Keratinocyte (primary cell): ENCODE results near the gene SLC7A11. TPM values are rescaled to one million over a fixed set of nuclear protein-coding genes. Genes with fewer than 3 reads are reported as not detected.

Source experiments
- DNase-seq: peaks from one replicate; pipeline ENCODE4 v3.0.0-alpha.2; 2011; ENCODE audit warnings: low read depth, missing footprints, low spot score
- FAIRE-seq: peaks from 2 replicates; lab custom pipeline; 2011; peaks lifted over from hg19 to GRCh38; lab: Jason Lieb, UNC
- H2AFZ ChIP-seq: 2 replicates; pipeline ENCODE4 v1.6.0; 2012; ENCODE audit warnings: low read length, control low read depth, inconsistent platforms; ENCODE audit not compliant: control insufficient read depth
- H3K27ac ChIP-seq: 2 replicates; pipeline ENCODE4 v1.5.1; 2011; ENCODE audit warnings: low read length; ENCODE audit not compliant: control insufficient read depth, insufficient read depth
- H3K27me3 ChIP-seq: 3 replicates; pipeline ENCODE4 v1.6.0; 2011; ENCODE audit warnings: low read length; ENCODE audit not compliant: control insufficient read depth, insufficient read depth; ENCODE audit errors: extremely low read depth
- H3K36me3 ChIP-seq, 2 experiments: 2 replicates in 1 of 2; 3 replicates in 1 of 2; pipeline ENCODE4 v1.5.1; 2011; ENCODE audit warnings: low read length in 2 of 2, mild to moderate bottlenecking in 1 of 2; ENCODE audit not compliant: control insufficient read depth in 2 of 2, insufficient read depth in 2 of 2; ENCODE audit errors: extremely low read depth in 1 of 2
- H3K4me1 ChIP-seq: 3 replicates; pipeline ENCODE4 v1.5.1; 2011; ENCODE audit warnings: low read length; ENCODE audit not compliant: control insufficient read depth, insufficient read depth; ENCODE audit errors: extremely low read depth
- H3K4me2 ChIP-seq: 3 replicates; pipeline ENCODE4 v1.6.0; 2011; ENCODE audit warnings: low read depth, low read length; ENCODE audit not compliant: control insufficient read depth, insufficient read depth; ENCODE audit errors: extremely low read depth
- H3K4me3 ChIP-seq, 3 experiments: fragments of 200-600 bp in 1 of 3; sonication (generic) in 1 of 3; 2 replicates in 2 of 3; 3 replicates in 1 of 3; pipeline ENCODE4 v1.5.1; 2011 to 2016; ENCODE audit warnings: low read length in 3 of 3, mild to moderate bottlenecking in 3 of 3, control low read depth in 2 of 3, inconsistent platforms in 1 of 3, low read depth in 1 of 3, mixed read lengths in 1 of 3, mixed run types in 1 of 3, moderate library complexity in 1 of 3; ENCODE audit not compliant: control insufficient read depth in 2 of 3, insufficient read depth in 2 of 3; ENCODE audit errors: extremely low read depth in 1 of 3
- H3K79me2 ChIP-seq: 2 replicates; pipeline ENCODE4 v1.6.0; 2012; ENCODE audit warnings: low read length; ENCODE audit not compliant: control insufficient read depth, insufficient read depth
- H3K9ac ChIP-seq: 3 replicates; pipeline ENCODE4 v1.6.0; 2011; ENCODE audit warnings: low read length; ENCODE audit not compliant: control insufficient read depth, insufficient read depth; ENCODE audit errors: extremely low read depth
- H3K9me1 ChIP-seq: 3 replicates; pipeline ENCODE4 v1.6.0; 2011; ENCODE audit warnings: low read length; ENCODE audit not compliant: control insufficient read depth, insufficient read depth; ENCODE audit errors: extremely low read depth
- H3K9me3 ChIP-seq: 2 replicates; pipeline ENCODE4 v1.5.1; 2012; ENCODE audit warnings: low read depth, low read length; ENCODE audit not compliant: control insufficient read depth
- H4K20me1 ChIP-seq: 3 replicates; pipeline ENCODE4 v1.6.0; 2011; ENCODE audit warnings: low read length; ENCODE audit not compliant: control insufficient read depth, insufficient read depth; ENCODE audit errors: extremely low read depth
- CTCF ChIP-seq, 3 experiments: IDR thresholded peaks in 1 of 3; conservative IDR thresholded peaks in 1 of 3; optimal IDR thresholded peaks in 1 of 3; 2 replicates in 2 of 3; 3 replicates in 1 of 3; pipeline versions ENCODE3 to v1.5.1; 2011; ENCODE audit warnings: low read length in 3 of 3, mild to moderate bottlenecking in 3 of 3, moderate library complexity in 2 of 3, control low read depth in 1 of 3, inconsistent platforms in 1 of 3; ENCODE audit not compliant: insufficient read depth in 2 of 3; ENCODE audit errors: extremely low read depth in 1 of 3
- EZH2 ChIP-seq: IDR thresholded peaks from one replicate; pipeline ENCODE4 v1.6.1; 2012; ENCODE audit warnings: inconsistent platforms, mild to moderate bottlenecking, low read length, moderate library complexity
- dilution Hi-C: fragments of 300-500 bp; cut with MboI; formaldehyde crosslinking; loops from one replicate; pipeline ENCODE4 v1.7.0; 2020; ENCODE audit warnings: low sequenced_read_pairs; ENCODE audit not compliant: extremely low pct_ligation_motif_present
- polyA plus RNA-seq, 5 experiments: library from polyadenylated mRNA; depleted of rRNA in 3 of 5; stranded (reverse) in 3 of 5; stranded (forward) in 1 of 5; unstranded in 1 of 5; fragments of >200 nt; gene quantifications; 1 replicate in 1 of 5; 2 replicates in 3 of 5; 3 replicates in 1 of 5; pipeline versions ENCODE4 v1.2.1 to v1.2.3, GENCODE V29; 2011 to 2012; ENCODE audit warnings: missing spikeins in 2 of 5, low read depth in 1 of 5, low replicate concordance in 1 of 5

The SLC7A11 gene
- polyA plus RNA-seq, 1 donor (not counting 4 experiments of a cell fraction or from before 2014, with no cell fraction given) = 8.4 TPM

GRCh38 chr4:138135610-138136009 lies 106.5 kb downstream of the SLC7A11 start:
- no peak for TF ChIP-seq EZH2
- no peak for TF ChIP-seq CTCF (optimal IDR thresholded peaks at IDR 0.05 in 1 of 3, IDR thresholded peaks at IDR 0.05 in 1 of 3, conservative IDR thresholded peaks at IDR 0.05 in 1 of 3; ENCODE audit: extremely low read depth in 1 of 3, insufficient read depth in 2 of 3, low read length in 3 of 3)
- Histone ChIP-seq H3K4me3 (no peak overlapping the region), H3K4me1 (no peaks in the 10 kb centered on the region), H4K20me1 (no peaks in the 10 kb centered on the region), H3K27me3 (no peaks in the 10 kb centered on the region), H3K79me2 (no peaks in the 10 kb centered on the region), H3K36me3 (no peaks in the 10 kb centered on the region), H3K9me1 (no peaks in the 10 kb centered on the region), H3K4me2 (no peak overlapping the region), H3K9ac (no peak overlapping the region), H3K27ac (no peak overlapping the region), H2AFZ (no peak overlapping the region), H3K9me3 (no peaks in the 10 kb centered on the region)
- dilution Hi-C loops = no loop called here
- DNase-seq = no peak
- FAIRE-seq = no peak

GRCh38 chr4:138118270-138118669 lies 123.9 kb downstream of the SLC7A11 start:
- Histone ChIP-seq H3K27me3 (no peaks in the 10 kb centered on the region), H3K4me3 (no peak overlapping the region), H3K9ac (no peak overlapping the region), H3K4me2 (no peak overlapping the region), H4K20me1 (no peaks in the 10 kb centered on the region), H3K9me3 (no peaks in the 10 kb centered on the region), H3K36me3 (no peaks in the 10 kb centered on the region), H3K27ac (no peak overlapping the region), H3K4me1 (peaks cover 6% of the 10 kb centered on the region), H2AFZ (no peak overlapping the region), H3K79me2 (no peaks in the 10 kb centered on the region), H3K9me1 (no peaks in the 10 kb centered on the region)
- FAIRE-seq = no peak
- no peak for TF ChIP-seq EZH2
- no peak for TF ChIP-seq CTCF (optimal IDR thresholded peaks at IDR 0.05 in 1 of 3, IDR thresholded peaks at IDR 0.05 in 1 of 3, conservative IDR thresholded peaks at IDR 0.05 in 1 of 3; ENCODE audit: extremely low read depth in 1 of 3, insufficient read depth in 2 of 3, low read length in 3 of 3)
- dilution Hi-C loops = no loop called here
- no peak for DNase-seq
